Small intestine (tissue), 7 donors: ENCODE measurements around the gene KLK13. TPM values are rescaled to one million over a fixed set of nuclear protein-coding genes. Genes with fewer than 3 reads are reported as not detected.

ENCODE experiments used
- DNase-seq, 2 donors: peaks; one replicate each; pipeline versions ENCODE4 v3.0.0 to v3.0.0-alpha.2; 2013
- FAIRE-seq: peaks from 2 replicates; lab custom pipeline; 2012; peaks lifted over from hg19 to GRCh38; lab: Jason Lieb, UNC
- H3K27ac ChIP-seq, 3 donors: one replicate each; pipeline ENCODE4 v1.5.1; 2013; ENCODE audit warnings: low read length in 2 of 3, mild to moderate bottlenecking in 2 of 3, control low read depth in 1 of 3, inconsistent platforms in 1 of 3, low read depth in 1 of 3, moderate library complexity in 1 of 3
- H3K27me3 ChIP-seq, 3 donors: one replicate each; pipeline ENCODE4 v1.6.1; 2013; ENCODE audit warnings: low read length in 3 of 3, inconsistent platforms in 1 of 3; ENCODE audit not compliant: control insufficient read depth in 3 of 3, insufficient read depth in 3 of 3
- H3K36me3 ChIP-seq, 3 donors: one replicate each; pipeline ENCODE4 v1.6.1; 2013; ENCODE audit warnings: low read length in 3 of 3, inconsistent platforms in 1 of 3, low read depth in 1 of 3, mild to moderate bottlenecking in 1 of 3, moderate library complexity in 1 of 3; ENCODE audit not compliant: control insufficient read depth in 3 of 3, insufficient read depth in 2 of 3
- H3K4me1 ChIP-seq, 3 donors: one replicate each; pipeline ENCODE4 v1.6.1; 2013; ENCODE audit warnings: low read length in 2 of 3, inconsistent platforms in 1 of 3, low read depth in 1 of 3, mild to moderate bottlenecking in 1 of 3, moderate library complexity in 1 of 3; ENCODE audit not compliant: control insufficient read depth in 3 of 3, insufficient read depth in 2 of 3
- H3K4me3 ChIP-seq, 3 donors: one replicate each; pipeline ENCODE4 v1.5.1; 2013; ENCODE audit warnings: low read length in 3 of 3, control low read depth in 1 of 3, inconsistent platforms in 1 of 3, low read depth in 1 of 3, mild to moderate bottlenecking in 1 of 3, moderate library complexity in 1 of 3
- H3K9me3 ChIP-seq, 2 donors: one replicate each; pipeline ENCODE4 v1.6.1; 2013; ENCODE audit warnings: low read depth in 1 of 2, low read length in 1 of 2; ENCODE audit not compliant: control insufficient read depth in 2 of 2, insufficient read depth in 1 of 2
- WGBS, 3 donors: extraction: QIAGEN DNeasy Blood & Tissue Kit; methylation state at CpG; one replicate each; pipeline ENCODE4 v1.1.7; 2013; 5-methylcytosine and 5-hydroxymethylcytosine counted together
- polyA plus RNA-seq, 4 donors: library from polyadenylated mRNA; stranded (reverse) in 3 of 4; unstranded in 1 of 4; fragments of 200-250 nt in 3 of 4; fragments of 120-200 nt in 1 of 4; gene quantifications; one replicate each; pipeline versions ENCODE4 v1.2.1 to v1.2.3, GENCODE V29; 2013
- donor health status: healthy with polysubstance abuse.
- donor health status: control.
- donor health status: control.
- donor health status: Bipolar disorder and iron deficiency.
- donor health status: healthy.

KLK13 gene
- polyA plus RNA-seq, 4 donors: 0.13 to 5.9 (median 2.5) TPM

- Histone ChIP-seq H3K36me3 (no peaks in the 10 kb centered on the region), H3K27ac (no peak overlapping the region), H3K4me3 (no peak overlapping the region), H3K9me3 (no peaks in the 10 kb centered on the region), H3K27me3 (peaks cover 0 to 12% (median 11%) of the 10 kb centered on the region in 3 donors), H3K4me1 (no peaks in the 10 kb centered on the region)
- 40 to 76% (median 51%) methylated on average over 7 of the region's 7 CpGs for WGBS, 3 donors
- DNase-seq: no peak
- no peak for FAIRE-seq
Observed at GRCh38 chr19:51063664-51064063, 1.2 kb downstream of the KLK13 start.

- H3K4me3 ChIP-seq: no peak overlapping the region
- H3K27me3 ChIP-seq: peaks cover 2 to 12% (median 7%) of the 10 kb centered on the region in 3 donors
- FAIRE-seq (no peak), DNase-seq (no peak)
- H3K4me1 ChIP-seq: no peaks in the 10 kb centered on the region
- H3K9me3 ChIP-seq: no peaks in the 10 kb centered on the region
- 0 to 40% (median 0%) methylated on average over 1 of the region's 1 CpG for WGBS, 3 donors
- no peaks in the 10 kb centered on the region for H3K36me3 ChIP-seq
- H3K27ac ChIP-seq: no peak overlapping the region
Observed at GRCh38 chr19:51060973-51061372, 3.9 kb downstream of the KLK13 start.

GRCh38 chr19:51060336-51060735 lies 4.6 kb downstream of the KLK13 start:
- Histone ChIP-seq H3K4me3 (no peak overlapping the region), H3K36me3 (no peaks in the 10 kb centered on the region), H3K27me3 (peaks cover 2 to 7% (median 6%) of the 10 kb centered on the region in 3 donors), H3K4me1 (no peaks in the 10 kb centered on the region), H3K27ac (no peak overlapping the region), H3K9me3 (no peaks in the 10 kb centered on the region)
- DNase-seq: no peak
- WGBS, 3 donors: 58 to 65% (median 63%) methylated on average over 4 of the region's 4 CpGs
- FAIRE-seq: no peak

GRCh38 chr19:51059715-51060114 lies 5.2 kb downstream of the KLK13 start:
- Histone ChIP-seq H3K4me3 (no peak overlapping the region), H3K27me3 (peaks cover 2 to 7% (median 6%) of the 10 kb centered on the region in 3 donors), H3K9me3 (no peaks in the 10 kb centered on the region), H3K27ac (no peak overlapping the region), H3K4me1 (no peaks in the 10 kb centered on the region), H3K36me3 (no peaks in the 10 kb centered on the region)
- DNase-seq: no peak
- 55 to 70% (median 60%) methylated on average over 7 of the region's 7 CpGs for WGBS, 3 donors
- no peak for FAIRE-seq

GRCh38 chr19:51055866-51056265 lies 9.0 kb downstream of the KLK13 start:
- DNase-seq: no peak
- FAIRE-seq: no peak

GRCh38 chr19:51047031-51047335 lies 17.9 kb downstream of the KLK13 start:
- DNase-seq: no peak
- no peaks in the 10 kb centered on the region for H3K9me3 ChIP-seq
- WGBS, 3 donors: 11 to 16% (median 15%) methylated on average over 4 of the region's 4 CpGs
- H3K27ac ChIP-seq: no peak overlapping the region
- peaks cover 0 to 3% (median 0%) of the 10 kb centered on the region in 3 donors for H3K27me3 ChIP-seq
- H3K4me3 ChIP-seq: no peak overlapping the region
- H3K4me1 ChIP-seq: no peaks in the 10 kb centered on the region
- no peak for FAIRE-seq
- H3K36me3 ChIP-seq: no peaks in the 10 kb centered on the region

More at GRCh38 chr19:51055866-51056265, 9.0 kb downstream of the KLK13 start:
- H3K27ac ChIP-seq: no peak overlapping the region
- no peaks in the 10 kb centered on the region for H3K4me1 ChIP-seq
- H3K4me3 ChIP-seq: no peak overlapping the region
- no peaks in the 10 kb centered on the region for H3K36me3 ChIP-seq
- H3K9me3 ChIP-seq: no peaks in the 10 kb centered on the region
- peaks cover 0 to 2% (median 0%) of the 10 kb centered on the region in 3 donors for H3K27me3 ChIP-seq

- Histone ChIP-seq H3K27ac (no peak overlapping the region), H3K27me3 (peaks cover 0 to 3% (median 0%) of the 10 kb centered on the region in 3 donors), H3K36me3 (no peaks in the 10 kb centered on the region), H3K4me1 (no peaks in the 10 kb centered on the region), H3K9me3 (no peaks in the 10 kb centered on the region), H3K4me3 (no peak overlapping the region)
- FAIRE-seq: no peak
- WGBS, 3 donors: 82 to 85% (median 84%) methylated on average over 11 of the region's 11 CpGs
- no peak for DNase-seq
Observed at GRCh38 chr19:51044327-51044726, 20.6 kb downstream of the KLK13 start.

- 73 to 79% (median 74%) methylated on average over 9 of the region's 9 CpGs for WGBS, 3 donors
- FAIRE-seq: no peak
- Histone ChIP-seq H3K27me3 (peaks cover 0 to 3% (median 0%) of the 10 kb centered on the region in 3 donors), H3K36me3 (no peaks in the 10 kb centered on the region), H3K4me1 (no peaks in the 10 kb centered on the region), H3K9me3 (no peaks in the 10 kb centered on the region), H3K4me3 (no peak overlapping the region), H3K27ac (no peak overlapping the region)
- no peak for DNase-seq
Observed at GRCh38 chr19:51043497-51043896, 21.4 kb downstream of the KLK13 start.

GRCh38 chr19:51040151-51040550 lies 24.7 kb downstream of the KLK13 start:
- no peaks in the 10 kb centered on the region for H3K36me3 ChIP-seq
- H3K9me3 ChIP-seq: no peaks in the 10 kb centered on the region
- no peaks in the 10 kb centered on the region for H3K4me1 ChIP-seq
- DNase-seq (no peak), FAIRE-seq (no peak)
- H3K27me3 ChIP-seq: no peaks in the 10 kb centered on the region
- no peak overlapping the region for H3K4me3 ChIP-seq
- 82 to 91% (median 82%) methylated on average over 6 of the region's 6 CpGs for WGBS, 3 donors
- H3K27ac ChIP-seq: no peak overlapping the region
